Activated T-helper 1 cell treated with anti-CD3 and anti-CD28 coated beads, Interleukin-2, amount 50 U/mL, for 16 hours (primary cell): ENCODE results near the gene HNRNPH2.

ENCODE experiments used
- DNase-seq, 2 donors: peaks; one replicate each; pipeline ENCODE4 v3.0.0-alpha.2; 2020; ENCODE audit warnings: low read depth in 1 of 2, low spot score in 1 of 2

Gene HNRNPH2, protein sequence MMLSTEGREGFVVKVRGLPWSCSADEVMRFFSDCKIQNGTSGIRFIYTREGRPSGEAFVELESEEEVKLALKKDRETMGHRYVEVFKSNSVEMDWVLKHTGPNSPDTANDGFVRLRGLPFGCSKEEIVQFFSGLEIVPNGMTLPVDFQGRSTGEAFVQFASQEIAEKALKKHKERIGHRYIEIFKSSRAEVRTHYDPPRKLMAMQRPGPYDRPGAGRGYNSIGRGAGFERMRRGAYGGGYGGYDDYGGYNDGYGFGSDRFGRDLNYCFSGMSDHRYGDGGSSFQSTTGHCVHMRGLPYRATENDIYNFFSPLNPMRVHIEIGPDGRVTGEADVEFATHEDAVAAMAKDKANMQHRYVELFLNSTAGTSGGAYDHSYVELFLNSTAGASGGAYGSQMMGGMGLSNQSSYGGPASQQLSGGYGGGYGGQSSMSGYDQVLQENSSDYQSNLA

DNA sequence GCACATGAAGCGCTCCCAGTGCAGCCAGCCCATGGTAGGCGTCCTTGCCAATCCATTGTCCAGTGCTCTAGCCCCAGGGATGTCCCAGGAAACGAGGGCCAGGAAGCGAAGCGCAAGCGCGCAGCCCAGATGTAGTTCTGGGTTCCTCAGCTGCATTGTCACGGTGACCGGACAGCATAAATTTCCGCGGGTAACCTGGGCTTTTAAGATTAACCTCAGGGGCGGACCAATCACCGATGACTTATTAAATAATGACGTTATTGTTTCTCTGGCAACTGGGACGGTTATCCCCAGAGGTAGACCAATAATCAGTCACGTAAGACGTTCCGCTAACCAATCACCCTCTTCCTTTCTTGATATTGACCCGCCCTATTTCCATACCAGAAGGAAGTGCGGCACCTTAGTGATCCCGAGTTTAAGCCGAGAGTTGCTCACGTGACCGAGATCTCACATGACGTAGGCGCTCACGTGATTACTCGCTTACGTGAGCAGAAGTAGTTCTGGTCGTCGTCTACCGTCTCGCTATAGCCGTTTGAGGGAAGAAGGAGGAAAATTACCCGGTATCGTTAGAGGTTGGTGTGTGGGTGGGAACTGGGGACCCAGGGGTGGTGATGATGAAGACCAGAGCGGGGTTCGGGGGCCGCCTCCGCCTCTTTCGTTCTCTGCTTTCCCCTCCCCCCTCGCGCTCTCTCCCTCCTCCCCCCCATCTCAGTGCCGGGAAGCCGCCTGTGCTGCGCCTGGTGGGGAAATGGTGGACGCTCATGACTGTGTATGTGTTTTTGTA lies at the start of gene HNRNPH2, which contains the start of gene GLA:
Gene HNRNPH2 (plus strand): TSS at position 475 of the 784 bp plus-strand sequence. CDS start 3,767 bp downstream, outside the sequence.
Gene GLA (minus strand): TSS at position 178 of the 784 bp plus-strand sequence. CDS start 22 bp downstream, at position 156.
- peak; percentile 57 to 76 for DNase-seq

DNA sequence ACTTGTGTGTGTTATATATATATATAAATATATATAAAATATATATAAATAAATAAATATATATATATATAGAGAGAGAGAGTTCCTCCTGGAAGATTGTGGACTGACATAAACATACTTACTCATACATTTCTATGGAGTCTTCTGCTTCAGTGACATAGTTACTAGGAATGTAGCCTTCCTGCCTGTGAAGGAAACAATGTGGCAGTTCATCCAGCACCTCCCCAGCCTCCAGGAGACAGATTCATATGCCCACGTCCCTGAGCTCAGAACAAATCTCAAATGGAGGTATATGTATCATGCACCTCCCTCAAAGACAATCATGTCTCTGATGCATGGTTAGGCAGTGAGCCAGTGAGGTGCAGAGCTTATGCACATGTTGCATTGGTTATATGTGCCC lies 48.1 kb upstream of the HNRNPH2 start:
- DNase-seq: no peak

DNA sequence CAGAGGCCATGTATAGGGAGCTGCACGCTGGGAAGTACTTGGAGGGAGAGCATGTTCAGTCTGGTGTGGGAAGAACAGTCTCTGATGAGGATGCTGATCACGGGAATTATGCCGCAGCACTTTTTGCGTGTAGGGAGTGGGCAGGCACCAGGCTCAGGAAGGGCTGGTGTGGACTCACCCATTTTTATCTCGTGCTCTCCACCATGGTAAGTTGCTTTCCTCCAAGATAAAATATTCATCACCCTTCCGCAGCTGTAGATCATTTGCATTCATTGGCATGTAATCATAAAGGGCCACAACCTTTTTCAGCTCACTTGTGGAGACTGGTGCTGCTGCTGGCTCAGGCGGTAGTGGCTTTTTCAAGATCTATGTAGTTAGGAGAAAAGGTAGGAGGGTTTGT lies 47.6 kb upstream of the HNRNPH2 start:
- no peak for DNase-seq

- no peak for DNase-seq
Measured at GRCh38 chrX:101362116-101362515, 45.9 kb upstream of the HNRNPH2 start.

DNA sequence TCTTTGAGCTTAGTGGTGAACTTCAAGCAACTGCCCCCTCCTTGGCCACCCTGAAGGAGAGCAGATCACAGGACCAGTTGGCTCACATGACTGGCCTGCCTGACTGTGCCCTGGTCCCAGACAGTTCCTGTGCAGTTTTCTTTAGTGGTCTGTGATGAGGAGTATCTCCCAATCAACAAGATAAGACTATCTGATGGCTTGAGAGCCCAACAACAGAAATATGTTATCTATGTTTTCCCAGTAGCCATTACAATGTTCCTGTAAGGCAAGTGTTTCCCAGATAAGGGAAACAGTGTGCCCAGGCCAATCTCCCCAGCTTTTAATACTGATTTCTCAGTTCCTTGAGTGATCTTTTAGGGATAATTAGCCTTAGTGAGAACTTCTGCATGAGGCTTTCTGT lies 45.3 kb upstream of the HNRNPH2 start:
- DNase-seq: no peak

DNA sequence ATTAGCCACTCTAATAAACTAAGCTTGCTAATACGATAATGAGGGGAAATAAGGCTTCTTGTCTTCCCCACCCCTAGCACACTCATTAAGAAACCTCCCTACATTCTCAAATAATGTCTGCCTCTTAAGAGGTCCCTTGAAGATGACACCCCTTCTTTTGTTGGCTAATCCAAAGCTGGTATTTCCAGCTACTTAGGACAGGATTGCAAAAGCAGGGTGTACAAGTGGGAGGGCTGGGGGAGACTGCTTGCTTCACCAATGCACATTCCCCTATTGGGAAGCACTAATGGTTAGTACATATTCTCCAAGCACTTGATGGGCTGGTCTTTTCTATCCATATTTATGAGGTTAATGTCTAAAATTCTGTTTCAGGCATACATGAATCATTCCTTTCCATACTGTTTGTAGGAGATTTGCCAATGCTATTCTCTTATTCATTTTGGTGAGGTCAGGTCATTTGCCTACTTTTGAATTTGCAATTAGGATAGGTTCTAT lies 42.7 kb upstream of the HNRNPH2 start:
- no peak for DNase-seq

GRCh38 chrX:101368800-101369199 lies 39.2 kb upstream of the HNRNPH2 start:
- DNase-seq: no peak

- DNase-seq: no peak
Measured at GRCh38 chrX:101369687-101370086, 38.3 kb upstream of the HNRNPH2 start.

DNA sequence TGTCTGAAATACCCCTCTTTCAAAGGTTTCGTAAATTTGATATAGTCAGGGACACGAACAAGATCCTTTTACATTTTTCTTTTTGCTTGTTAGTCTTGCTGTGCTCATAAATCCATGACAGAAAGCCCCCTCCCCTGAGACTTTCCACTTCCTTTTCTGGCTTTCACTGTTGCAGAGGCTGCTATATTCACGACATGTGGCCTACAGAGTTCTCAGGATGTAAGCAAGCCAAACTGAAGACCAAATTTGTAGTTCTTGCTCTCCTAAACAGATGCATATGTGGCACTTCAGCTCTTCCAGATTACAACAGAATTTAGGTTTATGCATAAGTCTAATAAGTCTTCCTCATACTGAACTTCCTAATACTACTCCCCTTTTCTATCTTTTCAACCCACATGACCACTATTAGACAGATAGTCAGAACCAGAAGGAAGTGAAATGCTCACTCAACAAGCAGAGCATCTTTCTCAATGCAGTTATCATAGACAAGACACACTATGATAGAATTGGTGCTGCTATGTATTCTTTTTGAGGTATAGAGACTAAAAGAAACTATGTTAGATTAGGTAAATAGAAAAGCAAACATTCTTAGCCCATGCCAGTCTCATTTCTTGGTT lies 37.0 kb upstream of the HNRNPH2 start:
- no peak for DNase-seq

GRCh38 chrX:101377547-101377946 lies 30.5 kb upstream of the HNRNPH2 start:
- DNase-seq: no peak

GRCh38 chrX:101383679-101384205 lies 24.3 kb upstream of the HNRNPH2 start:
- no peak for DNase-seq

- DNase-seq: no peak
Measured at GRCh38 chrX:101385026-101385684, 22.9 kb upstream of the HNRNPH2 start.

- no peak for DNase-seq
Measured at GRCh38 chrX:101385795-101386541, 22.1 kb upstream of the HNRNPH2 start, which contains the start of gene BTK. Gene BTK (minus strand): TSS chrX:101386191. CDS start chrX:101375284, 10,907 bp downstream.

DNA sequence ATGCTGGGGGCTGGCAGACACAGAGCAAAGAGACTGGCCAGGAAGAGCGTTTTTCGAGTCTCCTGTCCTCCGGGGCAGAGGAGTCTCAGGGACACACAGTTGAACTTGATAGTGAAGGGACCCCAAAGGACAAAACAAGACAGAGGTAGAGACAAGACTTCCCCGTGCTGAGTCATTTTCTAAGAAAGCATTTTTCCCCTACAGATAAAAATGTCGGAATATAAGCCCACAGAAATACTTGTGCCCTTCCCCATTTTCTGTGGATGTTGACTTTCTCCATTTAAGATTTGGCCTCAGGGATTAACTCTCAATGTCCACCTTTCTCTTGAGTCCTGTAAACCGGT lies 21.5 kb upstream of the HNRNPH2 start:
- DNase-seq: no peak

DNA sequence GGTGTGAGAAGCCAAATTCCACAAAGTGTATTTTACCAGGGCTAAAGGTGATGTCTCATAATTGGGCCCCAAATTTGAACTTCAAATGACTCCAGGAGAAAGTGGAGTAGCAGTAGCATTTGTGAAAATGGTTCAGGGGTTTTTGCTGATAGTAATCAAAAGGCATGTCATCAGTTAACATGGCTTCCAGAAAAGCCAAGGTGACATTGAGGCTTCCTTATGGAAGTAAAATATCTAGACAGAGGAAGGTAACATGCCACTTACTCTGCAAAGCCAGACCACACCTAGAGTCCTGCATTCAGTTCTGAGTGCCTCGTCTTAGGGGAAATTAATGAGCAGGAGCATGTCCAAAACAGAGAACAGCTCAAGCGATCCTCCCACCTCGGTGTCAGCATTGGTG lies 19.4 kb upstream of the HNRNPH2 start:
- no peak for DNase-seq

DNA sequence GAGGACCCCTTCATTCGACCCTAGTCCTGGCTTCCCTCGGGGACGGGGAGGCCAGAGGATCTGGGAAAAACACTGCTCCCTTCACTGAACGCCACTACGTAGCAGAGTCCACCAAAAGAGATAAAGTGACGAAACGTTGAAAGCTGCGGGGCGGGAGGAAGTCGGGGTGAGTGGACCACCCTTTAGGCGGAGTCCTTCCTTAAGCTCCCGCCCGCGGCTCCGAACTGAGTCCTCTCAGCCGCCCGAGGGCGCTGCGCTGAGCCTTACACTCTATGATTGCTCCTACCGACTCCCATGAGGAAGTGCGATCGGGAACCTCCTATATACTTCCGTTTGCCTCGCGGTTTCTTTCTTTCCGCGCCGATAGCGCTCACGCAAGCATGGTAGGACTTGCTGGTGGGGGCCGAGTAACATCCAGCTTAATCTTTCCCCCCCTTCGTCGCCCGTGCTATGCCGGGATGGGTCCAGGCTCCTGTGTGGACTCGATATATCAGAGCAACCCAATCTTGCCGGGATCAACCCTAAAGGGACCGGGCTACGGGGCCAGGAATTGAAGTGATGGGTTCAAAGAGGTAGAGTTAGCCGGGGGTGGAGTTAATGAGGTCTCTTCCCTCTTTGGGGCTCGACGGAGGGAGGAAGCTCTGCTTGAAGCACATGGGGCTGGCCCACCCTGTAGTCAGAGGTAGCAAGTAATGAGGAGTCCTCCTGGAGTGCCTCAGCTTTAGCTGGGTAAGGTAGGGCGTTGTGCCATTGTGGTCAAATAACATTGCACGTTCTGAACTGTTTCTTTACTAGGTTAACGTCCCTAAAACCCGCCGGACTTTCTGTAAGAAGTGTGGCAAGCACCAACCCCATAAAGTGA lies 17.1 kb upstream of the HNRNPH2 start, which contains the start of gene RPL36A:
Gene RPL36A (plus strand): TSS at position 348 of the 862 bp plus-strand sequence. CDS start 33 bp downstream, at position 381.
- DNase-seq: peak; percentile 47 to 69

DNA sequence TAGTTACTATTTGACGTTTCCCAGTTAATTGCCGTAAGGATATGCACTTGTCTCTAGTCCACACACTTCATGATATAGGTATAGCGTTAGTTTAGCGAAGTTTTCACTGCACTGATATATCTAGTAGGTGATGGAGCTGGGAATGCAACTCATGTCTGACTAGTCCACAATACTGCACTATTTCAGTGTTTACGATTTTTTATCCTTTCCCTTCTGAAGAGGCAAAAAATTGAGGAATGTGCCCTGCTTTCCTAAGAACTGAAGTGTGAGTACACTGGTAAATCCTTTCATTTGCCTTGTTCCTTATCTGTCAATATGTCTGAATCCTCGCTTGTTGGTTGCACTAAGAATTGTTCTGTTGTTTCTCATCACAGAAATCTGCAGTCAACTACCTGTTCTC lies 16.2 kb upstream of the HNRNPH2 start:
- DNase-seq: no peak

- DNase-seq: no peak
Measured at GRCh38 chrX:101393530-101394305, 14.3 kb upstream of the HNRNPH2 start.
